ENCODE results near the gene ZBTB39. TPM values are rescaled to one million over a fixed set of nuclear protein-coding genes. Genes with fewer than 3 reads are reported as not detected.
"Not testable (repeated sequence)": the region's sequence is repeated elsewhere in the genome, so short reads cannot be mapped to it uniquely, and the experiment has no call there.

The ZBTB39 gene
- total RNA-seq, 1 donor from 2014 or later, result 8.5 TPM

- not testable (repeated sequence) for H3K27me3 ChIP-seq (ENCODE audit: control insufficient read depth, insufficient read depth, low read length); H3K4me3 ChIP-seq (ENCODE audit: low read depth, low read length); H3K36me3 ChIP-seq (ENCODE audit: control insufficient read depth, insufficient read depth, low read length); DNase-seq (ENCODE audit: low read depth)
Observed at GRCh38 chr12:56962247-56962646, 44.1 kb downstream of the ZBTB39 start.

DNA sequence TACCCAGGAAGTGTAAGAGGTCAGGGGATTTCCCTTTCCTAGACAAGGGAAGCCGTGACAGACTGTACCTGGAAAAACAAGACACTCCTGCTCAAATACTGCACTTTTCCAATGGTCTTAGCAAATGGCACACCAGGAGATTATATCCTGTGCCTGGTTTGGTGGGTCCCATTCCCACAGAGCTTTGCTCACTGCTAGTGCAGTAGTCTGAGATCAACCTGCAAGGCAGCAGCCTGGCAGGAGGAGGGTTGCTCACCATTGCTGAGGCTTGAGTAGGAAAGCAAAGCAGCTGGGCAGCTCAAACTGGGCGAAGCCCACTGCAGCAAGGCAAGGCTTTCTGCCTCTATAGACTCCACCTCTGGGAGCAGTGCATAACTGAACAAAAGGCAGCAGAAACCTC lies 47.9 kb downstream of the ZBTB39 start:
- TF ChIP-seq, protein P1, sequence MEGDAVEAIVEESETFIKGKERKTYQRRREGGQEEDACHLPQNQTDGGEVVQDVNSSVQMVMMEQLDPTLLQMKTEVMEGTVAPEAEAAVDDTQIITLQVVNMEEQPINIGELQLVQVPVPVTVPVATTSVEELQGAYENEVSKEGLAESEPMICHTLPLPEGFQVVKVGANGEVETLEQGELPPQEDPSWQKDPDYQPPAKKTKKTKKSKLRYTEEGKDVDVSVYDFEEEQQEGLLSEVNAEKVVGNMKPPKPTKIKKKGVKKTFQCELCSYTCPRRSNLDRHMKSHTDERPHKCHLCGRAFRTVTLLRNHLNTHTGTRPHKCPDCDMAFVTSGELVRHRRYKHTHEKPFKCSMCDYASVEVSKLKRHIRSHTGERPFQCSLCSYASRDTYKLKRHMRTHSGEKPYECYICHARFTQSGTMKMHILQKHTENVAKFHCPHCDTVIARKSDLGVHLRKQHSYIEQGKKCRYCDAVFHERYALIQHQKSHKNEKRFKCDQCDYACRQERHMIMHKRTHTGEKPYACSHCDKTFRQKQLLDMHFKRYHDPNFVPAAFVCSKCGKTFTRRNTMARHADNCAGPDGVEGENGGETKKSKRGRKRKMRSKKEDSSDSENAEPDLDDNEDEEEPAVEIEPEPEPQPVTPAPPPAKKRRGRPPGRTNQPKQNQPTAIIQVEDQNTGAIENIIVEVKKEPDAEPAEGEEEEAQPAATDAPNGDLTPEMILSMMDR (IDR thresholded peaks at IDR 0.05; ENCODE audit: insufficient read depth, low read length, poor library complexity, severe bottlenecking), result no peak
- Histone ChIP-seq H3K27me3 (ENCODE audit: control insufficient read depth, insufficient read depth, low read length) (no peaks in the 10 kb centered on the region), H3K36me3 (ENCODE audit: control insufficient read depth, insufficient read depth, low read length) (no peaks in the 10 kb centered on the region), H3K4me3 (ENCODE audit: low read depth, low read length) (no peak overlapping the region)
- DNase-seq (ENCODE audit: low read depth), result no peak

DNA sequence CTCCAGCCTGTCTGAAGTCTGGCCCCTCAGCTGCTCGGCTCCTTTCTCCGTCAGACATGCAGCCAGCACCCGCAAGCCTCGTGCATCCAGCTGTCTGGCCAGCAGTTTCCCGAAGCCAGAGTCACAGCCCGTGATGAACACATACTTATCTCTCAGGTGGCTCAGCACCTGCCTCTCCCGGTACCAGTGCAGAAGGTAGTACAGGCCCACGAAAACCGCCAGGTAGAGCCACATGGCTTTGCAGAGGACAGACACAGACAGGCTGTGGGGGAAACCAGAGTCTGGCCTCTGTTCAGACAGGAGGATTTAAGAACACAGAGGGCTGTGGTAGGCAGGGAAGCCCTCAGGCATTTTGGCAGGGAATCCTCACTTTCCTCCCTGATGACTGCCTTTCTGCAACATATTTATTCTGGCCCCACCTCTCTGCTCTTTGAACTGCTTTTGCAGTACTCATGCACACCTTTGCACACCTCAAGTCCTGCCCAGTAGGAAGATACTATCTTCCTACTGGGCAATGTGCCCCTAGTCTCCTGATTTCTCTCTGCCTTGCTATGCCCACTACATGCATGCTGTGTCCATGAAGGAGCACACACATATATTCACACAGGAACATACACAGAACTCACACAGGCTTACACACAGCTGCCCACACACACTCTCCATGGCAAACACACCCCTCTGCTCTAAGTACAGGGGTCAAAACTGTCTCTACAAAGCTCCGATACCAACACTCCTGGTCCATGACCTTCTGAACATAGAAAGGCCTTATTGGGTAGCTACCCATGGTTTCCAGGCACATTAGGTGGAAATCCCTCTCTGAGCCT lies 48.9 kb downstream of the ZBTB39 start, which contains the start of gene RDH16:
TSS of gene RDH16 (minus strand) at position 380 of the 824 bp plus-strand sequence. CDS start at position 234, 146 bp downstream.
- no peak for DNase-seq (ENCODE audit: low read depth)

DNA sequence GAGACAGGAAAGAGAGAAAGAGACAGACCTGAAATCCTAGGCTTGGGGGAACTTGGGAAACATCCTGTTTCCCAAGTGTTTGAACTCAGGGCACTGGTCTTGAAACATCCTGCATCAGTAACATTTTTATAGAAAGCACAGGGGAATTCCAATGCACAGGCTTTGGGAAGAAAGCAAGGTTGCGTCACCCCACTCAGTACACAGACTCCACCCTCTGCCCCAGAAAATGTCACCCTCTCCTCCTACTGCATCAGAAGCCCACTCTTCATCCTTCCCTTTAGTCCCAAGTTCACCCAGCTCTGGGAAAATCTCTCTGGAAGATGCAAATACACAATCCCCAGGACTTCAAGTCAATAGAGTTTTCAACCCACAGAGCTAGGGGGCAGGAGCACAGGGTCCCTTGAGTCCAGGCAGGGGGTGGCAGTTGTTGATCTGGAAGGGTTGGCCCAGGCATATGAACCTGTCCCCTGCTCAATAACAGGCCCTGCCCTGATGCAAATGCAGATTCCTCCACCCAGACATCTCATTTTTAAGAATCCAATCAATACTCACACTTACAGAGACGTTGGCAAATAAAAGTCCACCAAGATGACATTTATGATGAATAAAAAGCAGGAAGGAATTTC lies 50.6 kb downstream of the ZBTB39 start:
- Histone ChIP-seq H3K27me3 (ENCODE audit: control insufficient read depth, insufficient read depth, low read length) (no peaks in the 10 kb centered on the region), H3K4me3 (ENCODE audit: low read depth, low read length) (no peak overlapping the region), H3K36me3 (ENCODE audit: control insufficient read depth, insufficient read depth, low read length) (no peaks in the 10 kb centered on the region)
- TF ChIP-seq, protein P1 (IDR thresholded peaks at IDR 0.05; ENCODE audit: insufficient read depth, low read length, poor library complexity, severe bottlenecking), result no peak
- no peak for DNase-seq (ENCODE audit: low read depth)

More for the DNA sequence above, 48.9 kb downstream of the ZBTB39 start, which contains the start of gene RDH16:
- TF ChIP-seq, protein P1 (IDR thresholded peaks at IDR 0.05; ENCODE audit: insufficient read depth, low read length, poor library complexity, severe bottlenecking), result no peak
- Histone ChIP-seq H3K27me3 (ENCODE audit: control insufficient read depth, insufficient read depth, low read length) (no peaks in the 10 kb centered on the region), H3K4me3 (ENCODE audit: low read depth, low read length) (no peak within 1 kb of the TSS), H3K36me3 (ENCODE audit: control insufficient read depth, insufficient read depth, low read length) (no peaks in the 10 kb centered on the region)

- TF ChIP-seq, protein P1 (IDR thresholded peaks at IDR 0.05; ENCODE audit: insufficient read depth, low read length, poor library complexity, severe bottlenecking), result no peak
- H3K4me3 ChIP-seq (ENCODE audit: low read depth, low read length), result no peak overlapping the region
- no peaks in the 10 kb centered on the region for H3K36me3 ChIP-seq (ENCODE audit: control insufficient read depth, insufficient read depth, low read length)
- H3K27me3 ChIP-seq (ENCODE audit: control insufficient read depth, insufficient read depth, low read length), result no peaks in the 10 kb centered on the region
- DNase-seq (ENCODE audit: low read depth), result no peak
Observed at GRCh38 chr12:56954958-56955355, 51.4 kb downstream of the ZBTB39 start.
